H1 (cell line): ENCODE measurements around the gene RETREG3. TPM values are rescaled to one million over a fixed set of nuclear protein-coding genes. Genes with fewer than 3 reads are reported as not detected.

Experiments used
- ATF2 ChIP-seq: IDR thresholded peaks from 2 replicates; pipeline ENCODE4 v1.6.1; 2012; ENCODE audit warnings: low read length, inconsistent platforms
- ATF3 ChIP-seq: IDR thresholded peaks from 2 replicates; pipeline ENCODE4 v1.6.1; 2011; ENCODE audit warnings: low read depth, mild to moderate bottlenecking, low read length; ENCODE audit not compliant: insufficient read depth
- CBX5 ChIP-seq: fragments of 300-800, 300-1000 bp; sonication (generic); IDR thresholded peaks from 2 replicates; pipeline ENCODE4 v1.7.1; 2016; ENCODE audit warnings: antibody characterized with exemption, low read length, low read depth
- E2F6 ChIP-seq: IDR thresholded peaks from 2 replicates; pipeline ENCODE4 v1.6.1; 2012; ENCODE audit warnings: inconsistent platforms
- KDM4A ChIP-seq: IDR thresholded peaks from one replicate; pipeline ENCODE4 v1.7.1; 2012; ENCODE audit warnings: low read depth, mild to moderate bottlenecking, moderate library complexity, low read length, inconsistent platforms; ENCODE audit not compliant: severe bottlenecking
- MAFK ChIP-seq: IDR thresholded peaks from 2 replicates; pipeline ENCODE4 v1.6.1; 2012; ENCODE audit warnings: low read depth, mild to moderate bottlenecking, improper control_type of control experiment, low read length
- PHF8 ChIP-seq: fragments of 200-600 bp; sonication (generic); conservative IDR thresholded peaks from 2 replicates; pipeline ENCODE4 v1.7.1; 2012; ENCODE audit warnings: low read depth, mild to moderate bottlenecking, inconsistent platforms, low read length, moderate library complexity
- SIRT6 ChIP-seq: IDR thresholded peaks from one replicate; pipeline ENCODE4 v1.7.1; 2012; ENCODE audit warnings: low read length, inconsistent platforms
- SP1 ChIP-seq: IDR thresholded peaks from 2 replicates; pipeline ENCODE4 v1.6.1; 2011; ENCODE audit warnings: low read depth, low read length
- TAF7 ChIP-seq: optimal IDR thresholded peaks from 2 replicates; pipeline ENCODE3; 2011; ENCODE audit warnings: low read depth, mild to moderate bottlenecking, inconsistent platforms, low read length, moderate library complexity, borderline replicate concordance
- polyA plus RNA-seq, 7 experiments: library from polyadenylated mRNA; depleted of rRNA in 3 of 7; stranded (reverse) in 5 of 7; unstranded in 2 of 7; fragments of >200 nt in 5 of 7; fragments of 200-250 nt in 2 of 7; gene quantifications; 1 replicate in 5 of 7; 2 replicates in 1 of 7; 4 replicates in 1 of 7; pipeline versions ENCODE4 v1.2.1 to v1.2.3, GENCODE V29; 2011 to 2013; ENCODE audit warnings: missing spikeins in 2 of 7, mixed read lengths in 2 of 7
- total RNA-seq: library from RNA; stranded (reverse); fragmentation: NEBNext Ultra II Directional; extraction: Animal tissue kit (Norgen Biotek cat#: 25700); gene quantifications from 2 replicates; pipeline ENCODE4 v1.2.1, GENCODE V29; 2021

RETREG3 gene
- total and polyA plus RNA-seq, 2 of the 8 experiments (the other 6 are each of a cell fraction or from before 2014, with no cell fraction given), result 23.7 to 42.6 TPM

GRCh38 chr17:42577532-42578281 lies 31.5 kb downstream of the RETREG3 start, which contains the start of gene PSMC3IP (continued):
- TF ChIP-seq ATF2 (no peak), MAFK (no peak), SIRT6 (no peak), ATF3 (no peak), KDM4A (peak; percentile 70), TAF7 (peak; percentile 68), SP1 (peak; percentile 84), CBX5 (no peak), PHF8 (peak; percentile 72), E2F6 (peak; percentile 69)
